IMR-90 (cell line): Measurements from ENCODE around the gene RELN. TPM values are rescaled to one million over a fixed set of nuclear protein-coding genes. Genes with fewer than 3 reads are reported as not detected.
A peak's percentile ranks its signal among the peaks of the same experiment; 100 is the strongest.

Experiments
- ATAC-seq: fragments of 200-7000 bp; cut with Tn5 transposase; 2 replicates; pipeline ENCODE4 v1.9.1; 2020; ENCODE audit warnings: low read depth, mild to moderate bottlenecking, moderate library complexity
- BruUV-seq: library from RNA; stranded (reverse); fragments of 400-500 nt; replicated peaks from 2 replicates; lab custom pipeline; 2021; lab: Mats Ljungman, UMichigan
- CTCF ChIA-PET: fragments of 300-600 bp; formaldehyde crosslinking; extraction: SDS; loops from one replicate; lab custom pipeline; 2021; ENCODE audit warnings: antibody characterized with exemption; lab: Yijun Ruan, JAX
- POLR2A ChIA-PET: fragments of 300-600 bp; sonication (Branson Sonifier 250); formaldehyde crosslinking; loops from one replicate; lab custom pipeline; 2022; ENCODE audit warnings: antibody characterized with exemption; ENCODE audit not compliant: unreplicated experiment; lab: Charles Lee
- DNase-seq: peaks from one replicate; pipeline ENCODE4 v3.0.0; 2013
- H2AFZ ChIP-seq: replicated peaks from 2 replicates; pipeline ENCODE3; 2013; ENCODE audit warnings: low read length, mild to moderate bottlenecking; ENCODE audit not compliant: poor library complexity
- H2AK5ac ChIP-seq: 2 replicates; pipeline ENCODE4 v1.6.1; 2013; ENCODE audit warnings: low read depth, low read length, inconsistent platforms
- H2AK9ac ChIP-seq: replicated peaks from 2 replicates; pipeline ENCODE3; 2013; ENCODE audit warnings: mild to moderate bottlenecking, low read depth, low read length, moderate library complexity; ENCODE audit not compliant: poor library complexity
- H2BK120ac ChIP-seq: 2 replicates; pipeline ENCODE4 v1.6.1; 2013; ENCODE audit warnings: low read depth, low read length, inconsistent platforms
- H2BK15ac ChIP-seq: 3 replicates; pipeline ENCODE4 v1.6.1; 2013; ENCODE audit warnings: low read depth, low read length, inconsistent platforms
- H2BK20ac ChIP-seq: 2 replicates; pipeline ENCODE4 v1.6.1; 2013; ENCODE audit warnings: low read depth, mild to moderate bottlenecking, inconsistent platforms, low read length, moderate library complexity
- H2BK5ac ChIP-seq: 2 replicates; pipeline ENCODE4 v1.6.1; 2013; ENCODE audit warnings: mild to moderate bottlenecking, low read depth, low read length, inconsistent platforms; ENCODE audit not compliant: poor library complexity, severe bottlenecking
- H3K14ac ChIP-seq: replicated peaks from 2 replicates; pipeline ENCODE4 v1.6.1; 2013; ENCODE audit warnings: low read depth, low read length, inconsistent platforms
- H3K18ac ChIP-seq: 2 replicates; pipeline ENCODE4 v1.6.1; 2013; ENCODE audit warnings: low read depth, low read length, control low read depth
- H3K23ac ChIP-seq: 2 replicates; pipeline ENCODE4 v1.6.1; 2013; ENCODE audit warnings: low read depth, low read length, inconsistent platforms
- H3K27ac ChIP-seq: 2 replicates; pipeline ENCODE4 v1.5.1; 2013; ENCODE audit warnings: mild to moderate bottlenecking, control low read depth, low read length; ENCODE audit not compliant: insufficient read depth
- H3K27me3 ChIP-seq: 2 replicates; pipeline ENCODE4 v1.6.1; 2013; ENCODE audit warnings: low read length; ENCODE audit not compliant: control insufficient read depth, insufficient read depth
- H3K36me3 ChIP-seq: 2 replicates; pipeline ENCODE4 v1.6.1; 2013; ENCODE audit warnings: low read length, mixed read lengths; ENCODE audit not compliant: control insufficient read depth, insufficient read depth
- H3K4ac ChIP-seq: 2 replicates; pipeline ENCODE4 v1.6.1; 2013; ENCODE audit warnings: low read depth, low read length, inconsistent platforms
- H3K4me1 ChIP-seq: 2 replicates; pipeline ENCODE4 v1.6.1; 2013; ENCODE audit warnings: low read length, mixed read lengths; ENCODE audit not compliant: control insufficient read depth, insufficient read depth
- H3K4me2 ChIP-seq: 2 replicates; pipeline ENCODE4 v1.6.1; 2013; ENCODE audit warnings: low read depth, mild to moderate bottlenecking, control low read depth, low read length, moderate library complexity
- H3K4me3 ChIP-seq: 2 replicates; pipeline ENCODE4 v1.5.1; 2013; ENCODE audit warnings: low read depth, mild to moderate bottlenecking, control low read depth, low read length, moderate library complexity; ENCODE audit not compliant: insufficient read depth
- H3K56ac ChIP-seq: 2 replicates; pipeline ENCODE4 v1.6.1; 2013; ENCODE audit warnings: low read length, inconsistent platforms; ENCODE audit not compliant: insufficient read depth; ENCODE audit errors: extremely low read depth
- H3K79me1 ChIP-seq, 2 experiments: 2 replicates each; pipeline ENCODE4 v1.6.1; 2013; ENCODE audit warnings: low read length in 2 of 2, inconsistent platforms in 1 of 2, low read depth in 1 of 2
- H3K9ac ChIP-seq: 2 replicates; pipeline ENCODE4 v1.6.1; 2013; ENCODE audit warnings: low read depth, low read length, control low read depth
- H3K9me1 ChIP-seq: 2 replicates; pipeline ENCODE4 v1.6.1; 2013; ENCODE audit warnings: low read length, inconsistent platforms; ENCODE audit not compliant: insufficient read depth
- H3K9me3 ChIP-seq: 2 replicates; pipeline ENCODE4 v1.6.1; 2013; ENCODE audit warnings: low read length; ENCODE audit not compliant: control insufficient read depth, insufficient read depth
- H4K20me1 ChIP-seq: 2 replicates; pipeline ENCODE4 v1.6.1; 2013; ENCODE audit warnings: low read length, inconsistent platforms; ENCODE audit not compliant: insufficient read depth
- H4K5ac ChIP-seq: 2 replicates; pipeline ENCODE4 v1.6.1; 2013; ENCODE audit warnings: mild to moderate bottlenecking, low read depth, low read length, control low read depth
- H4K8ac ChIP-seq, 2 experiments: 2 replicates each; pipeline ENCODE4 v1.6.1; 2013; ENCODE audit warnings: low read depth in 2 of 2, low read length in 2 of 2, control low read depth in 1 of 2, inconsistent platforms in 1 of 2
- H4K91ac ChIP-seq: 2 replicates; pipeline ENCODE4 v1.6.1; 2013; ENCODE audit warnings: low read depth, low read length, inconsistent platforms; ENCODE audit not compliant: insufficient read depth
- FOS ChIP-seq: fragments of 150-350 bp; IDR thresholded peaks from 2 replicates; pipeline ENCODE4 v1.6.1; 2016; ENCODE audit warnings: low read depth, low read length
- MXI1 ChIP-seq: IDR thresholded peaks from 2 replicates; pipeline ENCODE4 v1.6.1; 2012; ENCODE audit warnings: low read depth, mild to moderate bottlenecking, low read length, moderate library complexity, borderline replicate concordance
- POLR2A ChIP-seq: IDR thresholded peaks from 2 replicates; pipeline ENCODE4 v1.6.1; 2012; ENCODE audit warnings: mild to moderate bottlenecking, low read depth, low read length
- RAD21 ChIP-seq: IDR thresholded peaks from 2 replicates; pipeline ENCODE4 v1.6.1; 2012; ENCODE audit warnings: low read length, improper control_type of control experiment
- SMC3 ChIP-seq: fragments of 150-350 bp; IDR thresholded peaks from 2 replicates; pipeline ENCODE4 v1.6.1; 2016; ENCODE audit warnings: low read depth, mild to moderate bottlenecking, antibody characterized with exemption, low read length, moderate library complexity
- WGBS, 2 experiments: methylation state at CpG; one replicate each; pipeline versions ENCODE4 v1.1.5 to v1.1.7; 2013; ENCODE audit warnings: missing lambda C conversion rate in 2 of 2; ENCODE audit not compliant: insufficient read length in 1 of 2; ENCODE audit errors: extremely low coverage in 2 of 2; 5-methylcytosine and 5-hydroxymethylcytosine counted together
- dilution Hi-C: fragments of 300-500 bp; cut with HindIII; formaldehyde crosslinking; loops from one replicate; pipeline ENCODE4 v1.14.3; 2018; ENCODE audit warnings: low sequenced_read_pairs; ENCODE audit not compliant: unreplicated experiment
- in situ Hi-C: fragments of 300-500 bp; cut with MboI; formaldehyde crosslinking; loops from 3 replicates; pipeline ENCODE4 v1.14.3; 2019; ENCODE audit warnings: low sequenced_read_pairs, inconsistent platforms, mixed read lengths
- intact Hi-C: fragments of 100-400 bp; cut with micrococcal nuclease; formaldehyde crosslinking; loops from 2 replicates; pipeline ENCODE4 v1.10.0; 2022
- polyA plus RNA-seq, 3 experiments: library from polyadenylated mRNA; depleted of rRNA; stranded (reverse); fragments of >200 nt; gene quantifications; 2 replicates each; pipeline ENCODE4 v1.2.3, GENCODE V29; 2012; ENCODE audit warnings: low replicate concordance in 1 of 3
- total RNA-seq: library from RNA; depleted of rRNA; stranded (reverse); fragments of >200 nt; gene quantifications from 2 replicates; pipeline ENCODE4 v1.2.3, GENCODE V29; 2012
- TF ChIP-seq, protein P1 (sequence below): conservative IDR thresholded peaks from 2 replicates; pipeline ENCODE4 v1.5.1; 2012; ENCODE audit warnings: mild to moderate bottlenecking, low read depth, low read length, improper control_type of control experiment

Gene RELN
- total and polyA plus RNA-seq, 2 of the 4 experiments (the other 2 are of a cell fraction) = 14.7 to 23.7 TPM

DNA sequence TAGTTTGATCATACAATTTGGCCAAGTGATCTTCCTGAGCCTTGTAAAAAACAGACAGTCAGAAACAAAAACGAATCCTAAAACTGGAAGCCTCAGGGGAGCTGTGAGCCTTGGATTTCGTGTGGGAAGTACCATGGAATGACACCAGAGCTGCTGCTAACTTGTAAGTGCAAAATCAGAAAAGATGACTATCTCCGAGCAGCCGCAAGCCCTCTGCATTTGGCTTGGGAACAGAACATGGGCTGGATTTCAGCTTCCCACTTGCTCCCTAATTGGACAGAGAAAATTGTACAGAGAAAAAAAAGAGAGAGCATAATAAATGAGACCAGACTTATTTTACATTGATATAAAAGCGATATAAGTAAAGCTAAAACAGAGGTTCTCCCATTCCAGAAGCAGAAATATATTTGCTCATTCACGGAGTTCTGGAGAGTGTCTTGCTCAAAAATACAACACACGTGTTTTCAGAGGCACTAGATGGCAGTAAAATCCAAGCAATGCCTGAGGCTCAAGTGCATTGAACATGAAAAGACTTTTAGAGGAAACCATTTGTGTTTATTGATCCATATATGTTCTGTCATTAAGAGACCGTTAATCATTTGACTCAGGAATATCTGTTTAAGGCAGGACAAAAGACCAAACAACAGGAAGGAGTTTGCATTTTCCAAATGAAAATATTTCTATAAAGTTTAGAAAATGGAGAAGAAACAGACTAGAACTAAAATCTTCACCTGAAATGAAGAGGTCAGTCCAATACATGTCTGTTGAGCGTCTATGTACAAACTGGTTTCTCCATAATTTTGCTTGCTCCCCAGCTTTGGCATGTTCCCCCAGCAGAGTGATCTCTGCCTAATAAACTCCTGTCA, 465.2 kb downstream of the RELN start:
- CTCF ChIA-PET = interaction anchor here (0.6 to 1.0 kb wide), 4 partner anchors 13 to 1347 kb away, joined by 3 to 4 read pairs (median 3); no protein-coding TSS in a partner anchor
- H2AFZ ChIP-seq = no peak overlapping the region
- no TSS peak for BruUV-seq

More for the DNA sequence above, 465.2 kb downstream of the RELN start:
- WGBS, 2 experiments = 39% methylated on average over 3 of the region's 9 CpGs; no CpG with 5 or more reads in 1 of the 2 experiments
- TF ChIP-seq FOS (no peak), SMC3 (peak; percentile 76), POLR2A (0 out of 2 replicates have a peak, but pooled peaks have one; percentile 26), RAD21 (peak; percentile 93), MXI1 (no peak)
- TF ChIP-seq, protein P1, sequence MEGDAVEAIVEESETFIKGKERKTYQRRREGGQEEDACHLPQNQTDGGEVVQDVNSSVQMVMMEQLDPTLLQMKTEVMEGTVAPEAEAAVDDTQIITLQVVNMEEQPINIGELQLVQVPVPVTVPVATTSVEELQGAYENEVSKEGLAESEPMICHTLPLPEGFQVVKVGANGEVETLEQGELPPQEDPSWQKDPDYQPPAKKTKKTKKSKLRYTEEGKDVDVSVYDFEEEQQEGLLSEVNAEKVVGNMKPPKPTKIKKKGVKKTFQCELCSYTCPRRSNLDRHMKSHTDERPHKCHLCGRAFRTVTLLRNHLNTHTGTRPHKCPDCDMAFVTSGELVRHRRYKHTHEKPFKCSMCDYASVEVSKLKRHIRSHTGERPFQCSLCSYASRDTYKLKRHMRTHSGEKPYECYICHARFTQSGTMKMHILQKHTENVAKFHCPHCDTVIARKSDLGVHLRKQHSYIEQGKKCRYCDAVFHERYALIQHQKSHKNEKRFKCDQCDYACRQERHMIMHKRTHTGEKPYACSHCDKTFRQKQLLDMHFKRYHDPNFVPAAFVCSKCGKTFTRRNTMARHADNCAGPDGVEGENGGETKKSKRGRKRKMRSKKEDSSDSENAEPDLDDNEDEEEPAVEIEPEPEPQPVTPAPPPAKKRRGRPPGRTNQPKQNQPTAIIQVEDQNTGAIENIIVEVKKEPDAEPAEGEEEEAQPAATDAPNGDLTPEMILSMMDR = peak; percentile 74
- in situ Hi-C loops = loop anchor here (5.0 kb wide), 1 partner anchor 633 kb away; no protein-coding TSS in a partner anchor
- Histone ChIP-seq H3K9me1 (no peaks in the 10 kb centered on the region), H3K4me3 (no peak overlapping the region), H3K4me1 (0 out of 2 replicates have a peak, but pooled peaks cover 2% of the 10 kb centered on the region), H2AK5ac (no peak overlapping the region), H3K79me1 (no peaks in the 10 kb centered on the region), H4K8ac (no peak overlapping the region), H4K5ac (no peak overlapping the region), H4K20me1 (no peaks in the 10 kb centered on the region), H3K23ac (no peak overlapping the region), H3K9me3 (no peaks in the 10 kb centered on the region; the same call in 1 of the 2 replicates), H3K14ac (no peak overlapping the region), H3K27me3 (no peaks in the 10 kb centered on the region; the same call in 1 of the 2 replicates), H3K4ac (no peak overlapping the region), H2BK5ac (no peak overlapping the region), H2BK20ac (no peak overlapping the region), H2BK15ac (no peak overlapping the region), H4K91ac (no peak overlapping the region), H3K9ac (no peak overlapping the region), H2AK9ac (no peak overlapping the region), H2BK120ac (no peak overlapping the region), H3K18ac (no peak overlapping the region), H3K27ac (no peak overlapping the region), H3K56ac (no peak overlapping the region; the same call in 1 of the 2 replicates), H3K4me2 (no peak overlapping the region), H3K36me3 (no peaks in the 10 kb centered on the region)
- POLR2A ChIA-PET = no interaction called here
- peak; percentile 68 for DNase-seq
- peak; percentile 55; the same call in 1 of the 2 replicates for ATAC-seq
- dilution Hi-C loops = no loop called here
- intact Hi-C loops = loop anchor here (1.0 to 10.0 kb wide), 6 partner anchors 47 to 1321 kb away; no protein-coding TSS in a partner anchor
